ENCODE results near the gene MYO1C.
A peak's percentile ranks its signal among the peaks of the same experiment; 100 is the strongest.

The MYO1C gene

GRCh38 chr17:1505586-1505985 is 13.1 kb upstream of the MYO1C start:
- no peak for DNase-seq

- DNase-seq = no peak
Observed at GRCh38 chr17:1504866-1505265, 12.4 kb upstream of the MYO1C start.

- DNase-seq = no peak
Observed at GRCh38 chr17:1503699-1504098, 11.2 kb upstream of the MYO1C start.

- no peak for DNase-seq
Observed at GRCh38 chr17:1498869-1499268, 6.4 kb upstream of the MYO1C start.

GRCh38 chr17:1498233-1498632 is 5.7 kb upstream of the MYO1C start:
- DNase-seq = no peak

GRCh38 chr17:1497831-1498230 is 5.3 kb upstream of the MYO1C start:
- no peak for DNase-seq

- DNase-seq = no peak
Observed at GRCh38 chr17:1496869-1497268, 4.4 kb upstream of the MYO1C start.

GRCh38 chr17:1495265-1495989 is 2.9 kb upstream of the MYO1C start:
- no peak for DNase-seq

GRCh38 chr17:1494736-1495253 is 2.3 kb upstream of the MYO1C start:
- DNase-seq = no peak

GRCh38 chr17:1494203-1494602 is 1.7 kb upstream of the MYO1C start:
- DNase-seq = no peak

GRCh38 chr17:1493291-1493980 is 950 bp upstream of the MYO1C start:
- DNase-seq = no peak

- peak; percentile 55 for DNase-seq
Observed at GRCh38 chr17:1491443-1492248, 840 bp downstream of the MYO1C start.

GRCh38 chr17:1490643-1491442 is 1.6 kb downstream of the MYO1C start:
- DNase-seq = peak; percentile 64

GRCh38 chr17:1488826-1489270 is 3.6 kb downstream of the MYO1C start:
- DNase-seq = no peak

- DNase-seq = peak; percentile 84
Observed at GRCh38 chr17:1487939-1488825, 4.3 kb downstream of the MYO1C start.

GRCh38 chr17:1486802-1487695 is 5.4 kb downstream of the MYO1C start:
- peak; percentile 64 for DNase-seq

GRCh38 chr17:1485423-1486376 is 6.8 kb downstream of the MYO1C start:
- peak; percentile 54 for DNase-seq

- DNase-seq = peak; percentile 63
Observed at GRCh38 chr17:1484676-1485422, 7.6 kb downstream of the MYO1C start.
